ENCODE data around the gene MX2. TPM values are rescaled to one million over a fixed set of nuclear protein-coding genes. Genes with fewer than 3 reads are reported as not detected.

Gene MX2
- total and polyA plus RNA-seq, 2 of the 4 experiments (the other 2 are of a cell fraction) = 0.53 to 0.54 TPM

DNA sequence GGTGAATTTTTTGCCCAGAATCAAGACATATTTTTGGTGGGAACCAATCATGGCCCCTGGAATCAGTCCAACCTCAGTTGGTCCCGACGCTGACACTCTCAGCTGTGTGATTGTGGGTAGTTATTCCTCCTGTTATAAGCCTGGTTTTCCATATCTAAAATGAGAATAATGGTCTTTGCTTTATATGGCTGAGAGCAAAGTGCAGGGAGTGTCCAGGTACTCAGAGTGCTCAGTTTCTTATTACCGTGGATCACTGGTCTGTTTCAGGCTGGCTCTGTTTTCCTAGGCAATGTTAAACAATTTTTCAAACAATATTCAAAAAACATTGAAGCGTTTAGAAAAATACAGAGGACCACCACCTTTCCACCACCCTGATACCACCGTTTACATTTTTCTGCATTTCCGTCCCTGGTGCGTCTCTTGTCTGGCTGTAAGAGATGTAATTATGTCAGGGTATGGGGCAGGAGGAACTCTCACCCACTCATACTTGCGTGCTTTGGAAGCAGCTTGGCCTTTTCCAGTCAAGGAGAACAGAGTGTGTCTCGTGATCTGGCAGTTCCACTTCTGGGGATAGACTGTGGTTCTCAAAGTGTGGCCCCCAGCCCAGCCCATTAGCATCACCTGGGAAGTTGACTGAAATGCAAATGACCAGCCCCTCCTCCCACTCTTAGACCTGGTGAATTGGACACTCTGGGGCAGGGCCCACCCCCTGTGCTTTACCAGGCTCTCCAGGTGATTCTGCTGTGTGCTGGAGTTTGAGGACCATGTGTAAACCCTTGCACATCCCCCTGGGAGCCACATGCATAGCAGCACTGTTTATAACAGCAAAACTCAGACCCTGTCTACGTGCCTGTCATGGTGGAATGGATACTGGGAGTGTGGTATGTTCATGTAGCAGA, 71.0 kb downstream of the MX2 start:
- no peak overlapping the region for H3K9ac ChIP-seq (ENCODE audit: low read depth, low read length)
- H2BK120ac ChIP-seq (ENCODE audit: low read depth, low read length) = no peak overlapping the region
- WGBS, 2 experiments (ENCODE audit: extremely low coverage in 2 of 2, insufficient read length in 1 of 2) = no CpG with 5 or more reads among the region's 10 CpGs
- no peaks in the 10 kb centered on the region for H3K9me3 ChIP-seq (ENCODE audit: control insufficient read depth, insufficient read depth, low read length)
- ChIA-PET POLR2A (ENCODE audit: unreplicated experiment) (no interaction called here), CTCF (no interaction called here)
- no peak for DNase-seq
- H4K20me1 ChIP-seq (ENCODE audit: insufficient read depth, low read length) = no peaks in the 10 kb centered on the region
- BruUV-seq (replicated peaks) = no TSS peak
- H3K79me1 ChIP-seq (ENCODE audit: low read depth in 1 of 2, low read length in 2 of 2) = no peaks in the 10 kb centered on the region
- H3K27ac ChIP-seq (ENCODE audit: insufficient read depth, low read length) = no peak overlapping the region
- H3K56ac ChIP-seq (ENCODE audit: extremely low read depth, insufficient read depth, low read length) = no peak overlapping the region
- H3K9me1 ChIP-seq (ENCODE audit: insufficient read depth, low read length) = no peaks in the 10 kb centered on the region
- H4K8ac ChIP-seq (ENCODE audit: low read depth in 2 of 2, low read length in 2 of 2) = no peak overlapping the region
- H3K23ac ChIP-seq (ENCODE audit: low read depth, low read length) = no peak overlapping the region
- ATAC-seq (ENCODE audit: low read depth) = no peak
- H3K4me1 ChIP-seq (ENCODE audit: control insufficient read depth, insufficient read depth, low read length) = no peaks in the 10 kb centered on the region
- H3K36me3 ChIP-seq (ENCODE audit: control insufficient read depth, insufficient read depth, low read length) = no peaks in the 10 kb centered on the region
- no peak overlapping the region for H3K18ac ChIP-seq (ENCODE audit: low read depth, low read length)
- H3K14ac ChIP-seq (replicated peaks; ENCODE audit: low read depth, low read length) = no peak overlapping the region
- TF ChIP-seq USF2 (IDR thresholded peaks at IDR 0.05; ENCODE audit: low read depth, low read length) = no peak
- TF ChIP-seq MAZ (IDR thresholded peaks at IDR 0.05; ENCODE audit: borderline replicate concordance, low read depth, low read length) = no peak
- no peak overlapping the region for H4K91ac ChIP-seq (ENCODE audit: insufficient read depth, low read depth, low read length)
- H3K4me2 ChIP-seq (ENCODE audit: low read depth, low read length) = no peak overlapping the region
- H4K5ac ChIP-seq (ENCODE audit: low read depth, low read length) = no peak overlapping the region
- no peak overlapping the region for H2BK15ac ChIP-seq (ENCODE audit: low read depth, low read length)
- no peak overlapping the region for H2AK9ac ChIP-seq (replicated peaks; ENCODE audit: low read depth, low read length, poor library complexity)
- no peak overlapping the region for H2AFZ ChIP-seq (replicated peaks; ENCODE audit: low read length, poor library complexity)
- H3K4ac ChIP-seq (ENCODE audit: low read depth, low read length) = no peak overlapping the region
- intact Hi-C loops (cut with micrococcal nuclease) = no loop called here
- in situ Hi-C loops (cut with MboI; ENCODE audit: low sequenced_read_pairs) = no loop called here
- no peak overlapping the region for H2BK5ac ChIP-seq (ENCODE audit: low read depth, low read length, poor library complexity, severe bottlenecking)
- dilution Hi-C loops (cut with HindIII; ENCODE audit: low sequenced_read_pairs, unreplicated experiment) = no loop called here
- H3K27me3 ChIP-seq (ENCODE audit: control insufficient read depth, insufficient read depth, low read length) = peaks cover 7% of the 10 kb centered on the region; the same call in 1 of the 2 replicates
- H3K4me3 ChIP-seq (ENCODE audit: insufficient read depth, low read depth, low read length) = no peak overlapping the region
- H2BK20ac ChIP-seq (ENCODE audit: low read depth, low read length) = no peak overlapping the region
- H2AK5ac ChIP-seq (ENCODE audit: low read depth, low read length) = no peak overlapping the region
